SK-N-SH treated with all-trans-retinoic acid at 6 μM for 48 hours (cell line): ENCODE results near the gene RASAL2.

ENCODE experiments used
- ARNTL ChIP-seq: fragments of 450-650 bp; formaldehyde crosslinking; IDR thresholded peaks from 2 replicates; pipeline ENCODE4 v1.5.0; 2020; ENCODE audit warnings: low read depth, mild to moderate bottlenecking, moderate library complexity, borderline replicate concordance
- CSDC2 ChIP-seq: fragments of 250-450 bp; sonication (Bioruptor Pico); IDR thresholded peaks from 2 replicates; pipeline ENCODE4 v1.5.0; 2020; ENCODE audit warnings: mild to moderate bottlenecking, moderate library complexity
- GLIS3 ChIP-seq: fragments of 250-450 bp; sonication (Bioruptor Pico); IDR thresholded peaks from 2 replicates; pipeline ENCODE4 v1.5.0; 2020; ENCODE audit warnings: mild to moderate bottlenecking, moderate library complexity
- ISL1 ChIP-seq: fragments of 250-450 bp; sonication (Bioruptor Pico); IDR thresholded peaks from 2 replicates; pipeline ENCODE4 v2.1.2; 2022; ENCODE audit warnings: mild to moderate bottlenecking, moderate library complexity
- OSR1 ChIP-seq: fragments of 250-450 bp; sonication (Bioruptor Pico); IDR thresholded peaks from 2 replicates; pipeline ENCODE4 v1.8.0; 2022; ENCODE audit warnings: moderate library complexity, mild to moderate bottlenecking, inconsistent platforms
- PATZ1 ChIP-seq: fragments of 250-450 bp; sonication (Bioruptor Pico); IDR thresholded peaks from 2 replicates; pipeline ENCODE4 v1.8.0; 2020; ENCODE audit warnings: mild to moderate bottlenecking, moderate library complexity, borderline replicate concordance
- RARB ChIP-seq: fragments of 250-450 bp; sonication (Bioruptor Pico); IDR thresholded peaks from 2 replicates; pipeline ENCODE4 v1.8.0; 2021; ENCODE audit warnings: mild to moderate bottlenecking, moderate library complexity
- SNAI2 ChIP-seq: fragments of 250-450 bp; sonication (Bioruptor Pico); IDR thresholded peaks from 2 replicates; pipeline ENCODE4 v1.5.0; 2020; ENCODE audit warnings: mild to moderate bottlenecking, moderate library complexity
- TCF4 ChIP-seq: fragments of 250-450 bp; sonication (Bioruptor Pico); IDR thresholded peaks from 2 replicates; pipeline ENCODE4 v1.8.0; 2021; ENCODE audit warnings: mild to moderate bottlenecking, moderate library complexity, borderline replicate concordance
- TSHZ2 ChIP-seq: fragments of 250-450 bp; sonication (Bioruptor Pico); IDR thresholded peaks from 2 replicates; pipeline ENCODE4 v1.5.0; 2020; ENCODE audit warnings: mild to moderate bottlenecking, moderate library complexity
- ZFP30 ChIP-seq: fragments of 450-650 bp; formaldehyde crosslinking; IDR thresholded peaks from 2 replicates; pipeline ENCODE4 v1.5.0; 2022; ENCODE audit warnings: mild to moderate bottlenecking, moderate library complexity
- ZNF8 ChIP-seq: fragments of 450-650 bp; formaldehyde crosslinking; IDR thresholded peaks from 2 replicates; pipeline ENCODE4 v1.5.0; 2020; ENCODE audit warnings: mild to moderate bottlenecking, moderate library complexity

GRCh38 chr1:178477841-178478240 lies 383.9 kb downstream of the RASAL2 start:
- TF ChIP-seq OSR1 (CRISPR knock-in tag) (no peak), ZFP30 (CRISPR knock-in tag) (no peak), RARB (no peak), PATZ1 (CRISPR knock-in tag) (no peak), SNAI2 (no peak), TSHZ2 (no peak), GLIS3 (CRISPR knock-in tag) (no peak), ARNTL (no peak), ZNF8 (CRISPR knock-in tag) (no peak), ISL1 (CRISPR knock-in tag) (no peak), CSDC2 (CRISPR knock-in tag) (no peak), TCF4 (CRISPR knock-in tag) (no peak)
